Panc1 (cell line): ENCODE measurements around the gene ISG15. TPM values are rescaled to one million over a fixed set of nuclear protein-coding genes. Genes with fewer than 3 reads are reported as not detected.

Experiments used
- ATAC-seq: fragments of 200-7000 bp; cut with Tn5 transposase; 2 replicates; pipeline ENCODE4 v1.9.1; 2020; ENCODE audit warnings: mild to moderate bottlenecking, moderate library complexity
- BruUV-seq: library from RNA; stranded (reverse); fragments of 400-500 nt; replicated peaks from 2 replicates; lab custom pipeline; 2021; lab: Mats Ljungman, UMichigan
- CTCF ChIA-PET: fragments of 300-600 bp; sonication (Branson Sonifier 250); formaldehyde crosslinking; loops from one replicate; lab custom pipeline; 2022; ENCODE audit warnings: antibody characterized with exemption; lab: Charles Lee
- POLR2A ChIA-PET: fragments of 300-600 bp; sonication (Branson Sonifier 250); formaldehyde crosslinking; loops from one replicate; lab custom pipeline; 2022; ENCODE audit warnings: antibody characterized with exemption; lab: Charles Lee
- DNase-seq: peaks from one replicate; pipeline ENCODE4 v3.0.0-alpha.2; 2010; ENCODE audit warnings: low read depth, low spot score
- H3K27ac ChIP-seq: 2 replicates; pipeline ENCODE4 v1.5.1; 2011; ENCODE audit warnings: mild to moderate bottlenecking, low read length, inconsistent platforms
- H3K27me3 ChIP-seq: fragments of 200-500 bp; sonication (Bioruptor generic); 2 replicates; pipeline ENCODE4 v1.6.0; 2014; ENCODE audit warnings: low read length, inconsistent platforms; ENCODE audit not compliant: control insufficient read depth, insufficient read depth
- H3K36me3 ChIP-seq: fragments of 200-500 bp; sonication (Bioruptor generic); 2 replicates; pipeline ENCODE4 v1.5.1; 2014; ENCODE audit warnings: inconsistent platforms, mild to moderate bottlenecking, low read length, moderate library complexity; ENCODE audit not compliant: control insufficient read depth, insufficient read depth
- H3K4me1 ChIP-seq: 2 replicates; pipeline ENCODE4 v1.5.1; 2011; ENCODE audit warnings: inconsistent platforms, mild to moderate bottlenecking, low read length, moderate library complexity; ENCODE audit not compliant: control insufficient read depth, insufficient read depth
- H3K4me3 ChIP-seq, 2 experiments: 2 replicates each; pipeline ENCODE4 v1.5.1; 2011 to 2012; ENCODE audit warnings: low read depth in 2 of 2, low read length in 2 of 2, mild to moderate bottlenecking in 2 of 2, inconsistent platforms in 1 of 2, moderate library complexity in 1 of 2
- H3K9me3 ChIP-seq: fragments of 200-500 bp; sonication (Bioruptor generic); 2 replicates; pipeline ENCODE4 v1.5.1; 2014; ENCODE audit warnings: low read depth, mild to moderate bottlenecking, inconsistent platforms, low read length, moderate library complexity; ENCODE audit not compliant: control insufficient read depth, insufficient read depth
- CTCF ChIP-seq: fragments of 450-650 bp; IDR thresholded peaks from 2 replicates; pipeline ENCODE4 v1.5.1; 2017; ENCODE audit warnings: mild to moderate bottlenecking
- POLR2AphosphoS5 ChIP-seq: IDR thresholded peaks from 2 replicates; pipeline ENCODE4 v1.6.1; 2012; ENCODE audit warnings: mild to moderate bottlenecking, low read depth, low read length, moderate library complexity
- REST ChIP-seq, 2 experiments: IDR thresholded peaks; 2 replicates each; pipeline ENCODE4 v1.6.1; 2011 to 2012; ENCODE audit warnings: low read depth in 2 of 2, control low read depth in 1 of 2, low read length in 1 of 2, mild to moderate bottlenecking in 1 of 2, moderate library complexity in 1 of 2; ENCODE audit not compliant: insufficient read depth in 1 of 2
- SIN3A ChIP-seq: IDR thresholded peaks from 2 replicates; pipeline ENCODE4 v1.6.1; 2012; ENCODE audit warnings: low read depth, mild to moderate bottlenecking, low read length, moderate library complexity, borderline replicate concordance; ENCODE audit not compliant: insufficient read depth
- TCF7L2 ChIP-seq: IDR thresholded peaks from 2 replicates; pipeline ENCODE4 v1.6.1; 2011; ENCODE audit warnings: mild to moderate bottlenecking, low read depth, low read length, inconsistent platforms
- in situ Hi-C: cut with HindIII; loops from 2 replicates; pipeline ENCODE4 v1.10.0; 2016; ENCODE audit warnings: low sequenced_read_pairs, low pct_unique_long_range_greater_than_20kb
- intact Hi-C: fragments of 100-400 bp; cut with micrococcal nuclease; formaldehyde crosslinking; loops from one replicate; pipeline ENCODE4 v1.10.0; 2022; ENCODE audit not compliant: unreplicated experiment
- total RNA-seq: library from RNA; stranded (reverse); gene quantifications from one replicate; pipeline ENCODE4 v1.2.1, GENCODE V29; 2021; ENCODE audit not compliant: unreplicated experiment

ISG15 gene
- total RNA-seq, 1 experiment from 2014 or later, result 102 TPM

GRCh38 chr1:970973-971730 is 42.1 kb upstream of the ISG15 start:
- H3K4me1 ChIP-seq, result peaks cover 11% of the 10 kb centered on the region; the same call in 1 of the 2 replicates
- BruUV-seq, result no TSS peak
- no peaks in the 10 kb centered on the region for H3K9me3 ChIP-seq
- ChIA-PET POLR2A (no interaction called here), CTCF (no interaction called here)
- H3K36me3 ChIP-seq, result no peaks in the 10 kb centered on the region
- H3K27ac ChIP-seq, result no peak overlapping the region
- H3K4me3 ChIP-seq, result no peak overlapping the region
- H3K27me3 ChIP-seq, result no peaks in the 10 kb centered on the region
- ATAC-seq, result no peak
- no peak for DNase-seq
- intact Hi-C loops (no loop called here), in situ Hi-C loops (no loop called here)
- TF ChIP-seq POLR2AphosphoS5 (no peak), CTCF (no peak), REST (IDR thresholded peaks at IDR 0.05; ENCODE audit: insufficient read depth in 1 of 2, low read depth in 2 of 2, low read length in 1 of 2) (no peak), SIN3A (no peak), TCF7L2 (no peak)

GRCh38 chr1:971751-972506 is 41.4 kb upstream of the ISG15 start:
- no peaks in the 10 kb centered on the region for H3K36me3 ChIP-seq
- no peak overlapping the region for H3K27ac ChIP-seq
- ATAC-seq (no peak), DNase-seq (no peak)
- H3K27me3 ChIP-seq, result no peaks in the 10 kb centered on the region
- TF ChIP-seq SIN3A (no peak), POLR2AphosphoS5 (no peak), CTCF (no peak), REST (IDR thresholded peaks at IDR 0.05; ENCODE audit: insufficient read depth in 1 of 2, low read depth in 2 of 2, low read length in 1 of 2) (no peak), TCF7L2 (no peak)
- no peaks in the 10 kb centered on the region for H3K9me3 ChIP-seq
- intact Hi-C loops (no loop called here), in situ Hi-C loops (no loop called here)
- peaks cover 11% of the 10 kb centered on the region; the same call in 1 of the 2 replicates for H3K4me1 ChIP-seq
- ChIA-PET POLR2A (no interaction called here), CTCF (no interaction called here)
- no TSS peak for BruUV-seq
- H3K4me3 ChIP-seq, result no peak overlapping the region
